Naive B cell (primary cell): ENCODE data around the gene GLYAT. TPM values are rescaled to one million over a fixed set of nuclear protein-coding genes. Genes with fewer than 3 reads are reported as not detected.

Source experiments
- ATAC-seq, 2 donors: fragments of 150-1000 bp; cut with Tn5 transposase; 2 replicates each; pipeline ENCODE4 v1.10.0; 2021; ENCODE audit warnings: low read depth in 2 of 2, mild to moderate bottlenecking in 2 of 2, moderate library complexity in 2 of 2
- DNase-seq: peaks from one replicate; pipeline ENCODE4 v3.0.0; 2022
- H3K27ac Mint-ChIP-seq, 6 donors: one replicate each; pipeline ENCODE4 v1.8.0; 2020 to 2022; ENCODE audit warnings: mild to moderate bottlenecking in 6 of 6, mixed read lengths in 6 of 6, moderate library complexity in 5 of 6, inconsistent platforms in 2 of 6
- H3K27me3 Mint-ChIP-seq, 3 donors: one replicate each; pipeline ENCODE4 v1.8.0; 2021 to 2022; ENCODE audit warnings: mixed read lengths in 3 of 3, mild to moderate bottlenecking in 1 of 3
- H3K36me3 Mint-ChIP-seq, 2 donors: one replicate each; pipeline ENCODE4 v1.8.0; 2020 to 2022; ENCODE audit warnings: mixed read lengths in 2 of 2, inconsistent platforms in 1 of 2, mild to moderate bottlenecking in 1 of 2
- H3K4me1 Mint-ChIP-seq, 3 donors: one replicate each; pipeline ENCODE4 v1.8.0; 2020 to 2022; ENCODE audit warnings: mixed read lengths in 3 of 3, inconsistent platforms in 1 of 3, mild to moderate bottlenecking in 1 of 3, moderate library complexity in 1 of 3
- H3K4me3 Mint-ChIP-seq, 8 donors: one replicate each; pipeline ENCODE4 v1.8.0; 2020 to 2022; ENCODE audit warnings: mild to moderate bottlenecking in 8 of 8, mixed read lengths in 8 of 8, moderate library complexity in 8 of 8, inconsistent platforms in 2 of 8
- H3K9me3 Mint-ChIP-seq, 7 donors: one replicate each; pipeline ENCODE4 v1.8.0; 2020 to 2022; ENCODE audit warnings: mixed read lengths in 7 of 7, mild to moderate bottlenecking in 5 of 7, inconsistent platforms in 2 of 7, moderate library complexity in 1 of 7
- polyA plus RNA-seq, 6 donors: library from polyadenylated mRNA; unstranded; fragments of 300-500 nt; fragmentation: Illumina TruSeq; gene quantifications; one replicate each; pipeline ENCODE4 v1.2.3, GENCODE V29; 2021; ENCODE audit warnings: low read depth in 6 of 6

The GLYAT gene
- polyA plus RNA-seq, result not detected

GRCh38 chr11:58731819-58732218 is at the start of gene GLYAT:
Gene GLYAT, minus strand, starts transcription at chr11:58731943. Its CDS starts 7,447 bp downstream, at chr11:58724496.
- ATAC-seq, result no peak
- Mint-ChIP-seq H3K4me1 (peaks cover 9 to 19% (median 10%) of the 10 kb centered on the region in 3 donors), H3K4me3 (no peak within 1 kb of the TSS), H3K27ac (no peak within 1 kb of the TSS), H3K9me3 (peaks cover 0 to 2% (median 0%) of the 10 kb centered on the region in 7 donors), H3K27me3 (peaks cover 0 to 8% (median 0%) of the 10 kb centered on the region in 3 donors), H3K36me3 (no peaks in the 10 kb centered on the region)
- DNase-seq, result no peak

- ATAC-seq (no peak), DNase-seq (no peak)
- Mint-ChIP-seq H3K4me3 (no peak overlapping the region), H3K27me3 (no peaks in the 10 kb centered on the region), H3K9me3 (peaks cover 0 to 5% (median 0%) of the 10 kb centered on the region in 7 donors), H3K4me1 (no peaks in the 10 kb centered on the region), H3K36me3 (no peaks in the 10 kb centered on the region), H3K27ac (no peak overlapping the region)
Observed at GRCh38 chr11:58781345-58781744, 49.6 kb upstream of the GLYAT start.

- no peak overlapping the region for H3K27ac Mint-ChIP-seq
- no peaks in the 10 kb centered on the region for H3K27me3 Mint-ChIP-seq
- H3K4me3 Mint-ChIP-seq, result no peak overlapping the region
- ATAC-seq, result no peak
- H3K36me3 Mint-ChIP-seq, result no peaks in the 10 kb centered on the region
- no peak for DNase-seq
- peaks cover 0 to 5% (median 0%) of the 10 kb centered on the region in 7 donors for H3K9me3 Mint-ChIP-seq
- no peaks in the 10 kb centered on the region for H3K4me1 Mint-ChIP-seq
Observed at GRCh38 chr11:58780578-58780977, 48.8 kb upstream of the GLYAT start.

GRCh38 chr11:58776891-58777710 is 45.4 kb upstream of the GLYAT start:
- Mint-ChIP-seq H3K4me3 (no peak overlapping the region), H3K27me3 (peaks cover 0 to 8% (median 0%) of the 10 kb centered on the region in 3 donors), H3K9me3 (peaks cover 0 to 5% (median 0%) of the 10 kb centered on the region in 7 donors), H3K27ac (peak overlapping the region in 1 of 6 donors; percentile 70), H3K4me1 (no peaks in the 10 kb centered on the region), H3K36me3 (no peaks in the 10 kb centered on the region)
- ATAC-seq (no peak), DNase-seq (no peak)

- Mint-ChIP-seq H3K27ac (no peak overlapping the region), H3K4me3 (no peak overlapping the region), H3K4me1 (no peaks in the 10 kb centered on the region), H3K36me3 (no peaks in the 10 kb centered on the region), H3K9me3 (peaks cover 0 to 2% (median 0%) of the 10 kb centered on the region in 7 donors), H3K27me3 (peaks cover 0 to 18% (median 0%) of the 10 kb centered on the region in 3 donors)
- DNase-seq, result no peak
- no peak for ATAC-seq
Observed at GRCh38 chr11:58775066-58775708, 43.4 kb upstream of the GLYAT start.

- no peak overlapping the region for H3K27ac Mint-ChIP-seq
- H3K4me1 Mint-ChIP-seq, result no peaks in the 10 kb centered on the region
- no peaks in the 10 kb centered on the region for H3K36me3 Mint-ChIP-seq
- no peak for ATAC-seq
- H3K27me3 Mint-ChIP-seq, result peaks cover 0 to 18% (median 0%) of the 10 kb centered on the region in 3 donors
- H3K4me3 Mint-ChIP-seq, result no peak overlapping the region
- DNase-seq, result no peak
- H3K9me3 Mint-ChIP-seq, result peaks cover 0 to 2% (median 0%) of the 10 kb centered on the region in 7 donors
Observed at GRCh38 chr11:58774164-58774593, 42.4 kb upstream of the GLYAT start.

GRCh38 chr11:58773337-58773736 is 41.6 kb upstream of the GLYAT start:
- H3K27me3 Mint-ChIP-seq, result peaks cover 0 to 18% (median 0%) of the 10 kb centered on the region in 3 donors
- peaks cover 0 to 2% (median 0%) of the 10 kb centered on the region in 7 donors for H3K9me3 Mint-ChIP-seq
- no peak for ATAC-seq
- H3K4me3 Mint-ChIP-seq, result no peak overlapping the region
- no peak for DNase-seq
- H3K36me3 Mint-ChIP-seq, result no peaks in the 10 kb centered on the region
- H3K27ac Mint-ChIP-seq, result no peak overlapping the region
- H3K4me1 Mint-ChIP-seq, result no peaks in the 10 kb centered on the region

GRCh38 chr11:58772329-58773285 is 40.9 kb upstream of the GLYAT start:
- DNase-seq, result no peak
- Mint-ChIP-seq H3K27ac (peak overlapping the region in 1 of 6 donors; percentile 84), H3K36me3 (no peaks in the 10 kb centered on the region), H3K4me3 (no peak overlapping the region), H3K27me3 (peaks cover 0 to 18% (median 0%) of the 10 kb centered on the region in 3 donors), H3K4me1 (no peaks in the 10 kb centered on the region), H3K9me3 (peaks cover 0 to 2% (median 0%) of the 10 kb centered on the region in 7 donors)
- no peak for ATAC-seq

- ATAC-seq, result no peak
- Mint-ChIP-seq H3K27me3 (peaks cover 0 to 18% (median 0%) of the 10 kb centered on the region in 3 donors), H3K27ac (no peak overlapping the region), H3K9me3 (peaks cover 0 to 2% (median 0%) of the 10 kb centered on the region in 7 donors), H3K36me3 (no peaks in the 10 kb centered on the region), H3K4me1 (no peaks in the 10 kb centered on the region), H3K4me3 (no peak overlapping the region)
- no peak for DNase-seq
Observed at GRCh38 chr11:58771458-58771855, 39.7 kb upstream of the GLYAT start.

GRCh38 chr11:58770627-58771457 is 39.1 kb upstream of the GLYAT start:
- H3K36me3 Mint-ChIP-seq, result no peaks in the 10 kb centered on the region
- no peak overlapping the region for H3K4me3 Mint-ChIP-seq
- no peaks in the 10 kb centered on the region for H3K4me1 Mint-ChIP-seq
- ATAC-seq (no peak), DNase-seq (no peak)
- peak overlapping the region in 1 of 6 donors; percentile 53 for H3K27ac Mint-ChIP-seq
- peaks cover 0 to 2% (median 0%) of the 10 kb centered on the region in 7 donors for H3K9me3 Mint-ChIP-seq
- H3K27me3 Mint-ChIP-seq, result peaks cover 0 to 18% (median 3%) of the 10 kb centered on the region in 3 donors

- peaks cover 0 to 18% (median 7%) of the 10 kb centered on the region in 3 donors for H3K27me3 Mint-ChIP-seq
- H3K4me1 Mint-ChIP-seq, result no peaks in the 10 kb centered on the region
- ATAC-seq (no peak), DNase-seq (no peak)
- no peaks in the 10 kb centered on the region for H3K36me3 Mint-ChIP-seq
- H3K27ac Mint-ChIP-seq, result no peak overlapping the region
- no peak overlapping the region for H3K4me3 Mint-ChIP-seq
- H3K9me3 Mint-ChIP-seq, result peaks cover 0 to 2% (median 0%) of the 10 kb centered on the region in 7 donors
Observed at GRCh38 chr11:58770166-58770565, 38.4 kb upstream of the GLYAT start.

GRCh38 chr11:58769308-58769707 is 37.6 kb upstream of the GLYAT start:
- Mint-ChIP-seq H3K9me3 (peaks cover 0 to 2% (median 0%) of the 10 kb centered on the region in 7 donors), H3K27me3 (peaks cover 4 to 18% (median 7%) of the 10 kb centered on the region in 3 donors), H3K4me1 (no peaks in the 10 kb centered on the region), H3K27ac (peak overlapping the region in 1 of 6 donors; percentile 45), H3K36me3 (no peaks in the 10 kb centered on the region), H3K4me3 (no peak overlapping the region)
- DNase-seq (no peak), ATAC-seq (no peak)
